KOPT-K1 (cell line): ENCODE results near the gene MRPS22.

Experiments
- H3K27ac ChIP-seq: fragments of 200-600 bp; sonication (generic); 2 replicates; pipeline ENCODE4 v1.5.1; 2016; ENCODE audit warnings: antibody characterized with exemption, mild to moderate bottlenecking, low read depth, low read length; ENCODE audit not compliant: poor library complexity, severe bottlenecking
- H3K36me3 ChIP-seq: fragments of 200-600 bp; sonication (generic); 2 replicates; pipeline ENCODE4 v1.5.1; 2017; ENCODE audit warnings: antibody characterized with exemption, mild to moderate bottlenecking, low read length, moderate library complexity; ENCODE audit not compliant: insufficient read depth
- H3K9me3 ChIP-seq: fragments of 200-600 bp; sonication (generic); 2 replicates; pipeline ENCODE4 v1.5.1; 2017; ENCODE audit warnings: antibody characterized with exemption, low read length, mild to moderate bottlenecking; ENCODE audit not compliant: insufficient read depth, poor library complexity, severe bottlenecking

Gene MRPS22

GRCh38 chr3:139307601-139308555, 35.9 kb upstream of the MRPS22 start:
- no peaks in the 10 kb centered on the region for H3K36me3 ChIP-seq
- no peak overlapping the region for H3K27ac ChIP-seq
- no peaks in the 10 kb centered on the region for H3K9me3 ChIP-seq

GRCh38 chr3:139308560-139308959, 35.3 kb upstream of the MRPS22 start:
- Histone ChIP-seq H3K36me3 (no peaks in the 10 kb centered on the region), H3K9me3 (no peaks in the 10 kb centered on the region), H3K27ac (no peak overlapping the region)

- H3K27ac ChIP-seq, result no peak overlapping the region
- H3K9me3 ChIP-seq, result no peaks in the 10 kb centered on the region
- H3K36me3 ChIP-seq, result no peaks in the 10 kb centered on the region
Measured at GRCh38 chr3:139309061-139309591, 34.7 kb upstream of the MRPS22 start.

GRCh38 chr3:139309880-139310279, 33.9 kb upstream of the MRPS22 start:
- Histone ChIP-seq H3K36me3 (no peaks in the 10 kb centered on the region), H3K27ac (no peak overlapping the region), H3K9me3 (no peaks in the 10 kb centered on the region)

GRCh38 chr3:139310474-139310933, 33.3 kb upstream of the MRPS22 start:
- no peaks in the 10 kb centered on the region for H3K36me3 ChIP-seq
- no peak overlapping the region for H3K27ac ChIP-seq
- no peaks in the 10 kb centered on the region for H3K9me3 ChIP-seq

GRCh38 chr3:139311557-139311956, 32.3 kb upstream of the MRPS22 start:
- Histone ChIP-seq H3K36me3 (no peaks in the 10 kb centered on the region), H3K9me3 (no peaks in the 10 kb centered on the region), H3K27ac (no peak overlapping the region)

- no peaks in the 10 kb centered on the region for H3K36me3 ChIP-seq
- H3K27ac ChIP-seq, result no peak overlapping the region
- H3K9me3 ChIP-seq, result no peaks in the 10 kb centered on the region
Measured at GRCh38 chr3:139312416-139312815, 31.4 kb upstream of the MRPS22 start.

GRCh38 chr3:139312959-139313358, 30.9 kb upstream of the MRPS22 start:
- H3K9me3 ChIP-seq, result no peaks in the 10 kb centered on the region
- H3K27ac ChIP-seq, result no peak overlapping the region
- H3K36me3 ChIP-seq, result no peaks in the 10 kb centered on the region

- H3K36me3 ChIP-seq, result no peaks in the 10 kb centered on the region
- H3K9me3 ChIP-seq, result no peaks in the 10 kb centered on the region
- H3K27ac ChIP-seq, result no peak overlapping the region
Measured at GRCh38 chr3:139313921-139314320, 29.9 kb upstream of the MRPS22 start.

GRCh38 chr3:139317215-139317614, 26.6 kb upstream of the MRPS22 start:
- Histone ChIP-seq H3K27ac (no peak overlapping the region), H3K9me3 (no peaks in the 10 kb centered on the region), H3K36me3 (no peaks in the 10 kb centered on the region)

- Histone ChIP-seq H3K27ac (no peak overlapping the region), H3K36me3 (no peaks in the 10 kb centered on the region), H3K9me3 (no peaks in the 10 kb centered on the region)
Measured at GRCh38 chr3:139317660-139318430, 26.0 kb upstream of the MRPS22 start.

- no peaks in the 10 kb centered on the region for H3K9me3 ChIP-seq
- H3K27ac ChIP-seq, result no peak overlapping the region
- H3K36me3 ChIP-seq, result no peaks in the 10 kb centered on the region
Measured at GRCh38 chr3:139318431-139318816, 25.4 kb upstream of the MRPS22 start.

- H3K27ac ChIP-seq, result no peak overlapping the region
- H3K36me3 ChIP-seq, result no peaks in the 10 kb centered on the region
- no peaks in the 10 kb centered on the region for H3K9me3 ChIP-seq
Measured at GRCh38 chr3:139318826-139319225, 25.0 kb upstream of the MRPS22 start.

GRCh38 chr3:139319428-139320402, 24.1 kb upstream of the MRPS22 start:
- H3K9me3 ChIP-seq, result no peaks in the 10 kb centered on the region
- H3K36me3 ChIP-seq, result no peaks in the 10 kb centered on the region
- H3K27ac ChIP-seq, result no peak overlapping the region
